ENCODE results near the gene RAD51B.

DNA sequence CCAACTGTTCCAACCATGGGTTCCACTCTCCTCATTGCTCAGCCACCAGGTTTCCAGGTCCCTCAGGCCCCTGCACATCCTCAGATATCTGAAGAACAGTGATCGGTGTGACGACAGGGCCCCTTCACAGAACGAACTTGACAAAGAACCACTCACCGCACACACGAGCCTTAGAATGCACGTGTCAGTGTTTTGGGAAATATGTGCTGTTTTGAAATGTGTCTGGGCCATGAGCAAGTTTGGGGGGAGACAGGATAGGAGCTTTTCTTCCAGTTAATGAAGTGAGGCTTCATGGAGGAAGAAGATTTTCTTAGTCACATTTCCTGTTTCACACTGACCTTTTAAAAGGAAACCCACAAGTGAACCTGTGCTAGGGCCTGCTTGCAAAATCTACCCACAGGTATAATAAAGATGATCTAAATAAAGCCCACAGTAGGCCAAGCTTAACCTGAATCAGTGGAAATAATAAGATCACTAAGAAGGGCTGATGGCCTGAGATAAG lies 914.7 kb downstream of the RAD51B start:
- no peak for TF ChIP-seq SPI1 (IDR thresholded peaks at IDR 0.05; ENCODE audit: borderline replicate concordance, low read depth)
- TF ChIP-seq, protein P1, sequence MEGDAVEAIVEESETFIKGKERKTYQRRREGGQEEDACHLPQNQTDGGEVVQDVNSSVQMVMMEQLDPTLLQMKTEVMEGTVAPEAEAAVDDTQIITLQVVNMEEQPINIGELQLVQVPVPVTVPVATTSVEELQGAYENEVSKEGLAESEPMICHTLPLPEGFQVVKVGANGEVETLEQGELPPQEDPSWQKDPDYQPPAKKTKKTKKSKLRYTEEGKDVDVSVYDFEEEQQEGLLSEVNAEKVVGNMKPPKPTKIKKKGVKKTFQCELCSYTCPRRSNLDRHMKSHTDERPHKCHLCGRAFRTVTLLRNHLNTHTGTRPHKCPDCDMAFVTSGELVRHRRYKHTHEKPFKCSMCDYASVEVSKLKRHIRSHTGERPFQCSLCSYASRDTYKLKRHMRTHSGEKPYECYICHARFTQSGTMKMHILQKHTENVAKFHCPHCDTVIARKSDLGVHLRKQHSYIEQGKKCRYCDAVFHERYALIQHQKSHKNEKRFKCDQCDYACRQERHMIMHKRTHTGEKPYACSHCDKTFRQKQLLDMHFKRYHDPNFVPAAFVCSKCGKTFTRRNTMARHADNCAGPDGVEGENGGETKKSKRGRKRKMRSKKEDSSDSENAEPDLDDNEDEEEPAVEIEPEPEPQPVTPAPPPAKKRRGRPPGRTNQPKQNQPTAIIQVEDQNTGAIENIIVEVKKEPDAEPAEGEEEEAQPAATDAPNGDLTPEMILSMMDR (IDR thresholded peaks at IDR 0.05; ENCODE audit: insufficient read depth, low read length): no peak
- TF ChIP-seq, protein P2, sequence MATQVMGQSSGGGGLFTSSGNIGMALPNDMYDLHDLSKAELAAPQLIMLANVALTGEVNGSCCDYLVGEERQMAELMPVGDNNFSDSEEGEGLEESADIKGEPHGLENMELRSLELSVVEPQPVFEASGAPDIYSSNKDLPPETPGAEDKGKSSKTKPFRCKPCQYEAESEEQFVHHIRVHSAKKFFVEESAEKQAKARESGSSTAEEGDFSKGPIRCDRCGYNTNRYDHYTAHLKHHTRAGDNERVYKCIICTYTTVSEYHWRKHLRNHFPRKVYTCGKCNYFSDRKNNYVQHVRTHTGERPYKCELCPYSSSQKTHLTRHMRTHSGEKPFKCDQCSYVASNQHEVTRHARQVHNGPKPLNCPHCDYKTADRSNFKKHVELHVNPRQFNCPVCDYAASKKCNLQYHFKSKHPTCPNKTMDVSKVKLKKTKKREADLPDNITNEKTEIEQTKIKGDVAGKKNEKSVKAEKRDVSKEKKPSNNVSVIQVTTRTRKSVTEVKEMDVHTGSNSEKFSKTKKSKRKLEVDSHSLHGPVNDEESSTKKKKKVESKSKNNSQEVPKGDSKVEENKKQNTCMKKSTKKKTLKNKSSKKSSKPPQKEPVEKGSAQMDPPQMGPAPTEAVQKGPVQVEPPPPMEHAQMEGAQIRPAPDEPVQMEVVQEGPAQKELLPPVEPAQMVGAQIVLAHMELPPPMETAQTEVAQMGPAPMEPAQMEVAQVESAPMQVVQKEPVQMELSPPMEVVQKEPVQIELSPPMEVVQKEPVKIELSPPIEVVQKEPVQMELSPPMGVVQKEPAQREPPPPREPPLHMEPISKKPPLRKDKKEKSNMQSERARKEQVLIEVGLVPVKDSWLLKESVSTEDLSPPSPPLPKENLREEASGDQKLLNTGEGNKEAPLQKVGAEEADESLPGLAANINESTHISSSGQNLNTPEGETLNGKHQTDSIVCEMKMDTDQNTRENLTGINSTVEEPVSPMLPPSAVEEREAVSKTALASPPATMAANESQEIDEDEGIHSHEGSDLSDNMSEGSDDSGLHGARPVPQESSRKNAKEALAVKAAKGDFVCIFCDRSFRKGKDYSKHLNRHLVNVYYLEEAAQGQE (IDR thresholded peaks at IDR 0.05; ENCODE audit: insufficient replicate concordance, low read depth): no peak

Measured in HL-60 (cell line).